Suprapubic skin (tissue), 4 donors: Measurements from ENCODE around the gene SPIRE2.

Experiments used
- CTCF ChIP-seq, 2 donors: fragments of 200-600 bp in 1 of 2; fragments of 450-650 bp in 1 of 2; sonication (generic) in 1 of 2; IDR thresholded peaks; one replicate each; pipeline ENCODE4 v1.5.1; 2016 to 2019; ENCODE audit warnings: antibody characterized with exemption in 2 of 2, mild to moderate bottlenecking in 1 of 2, moderate library complexity in 1 of 2
- EP300 ChIP-seq: sonication (generic); formaldehyde crosslinking; IDR thresholded peaks from one replicate; pipeline ENCODE4 v1.6.1; 2017; ENCODE audit warnings: antibody characterized with exemption
- POLR2A ChIP-seq, 2 donors: fragments of 450-650 bp; IDR thresholded peaks; one replicate each; pipeline ENCODE4 v1.6.1; 2017; ENCODE audit warnings: antibody characterized with exemption in 2 of 2, mild to moderate bottlenecking in 2 of 2, moderate library complexity in 2 of 2
- POLR2AphosphoS5 ChIP-seq, 3 donors: sonication (generic); formaldehyde crosslinking; IDR thresholded peaks; one replicate each; pipeline ENCODE4 v1.6.1; 2017; ENCODE audit warnings: antibody characterized with exemption in 3 of 3

- no peak for TF ChIP-seq CTCF (IDR thresholded peaks at IDR 0.05)
- TF ChIP-seq EP300 = no peak
- no peak for TF ChIP-seq POLR2A (IDR thresholded peaks at IDR 0.05)
- TF ChIP-seq POLR2AphosphoS5 (IDR thresholded peaks at IDR 0.05) = no peak
Observed at GRCh38 chr16:89829630-89830437, 1.6 kb downstream of the SPIRE2 start.
